Cardiac septum (tissue), 1 donor: ENCODE results near the gene RNF208. TPM values are rescaled to one million over a fixed set of nuclear protein-coding genes. Genes with fewer than 3 reads are reported as not detected.

Experiments
- DNase-seq: peaks from one replicate; pipeline ENCODE4 v3.0.0-alpha.2; 2020; ENCODE audit warnings: low spot score
- intact Hi-C: fragments of 100-400 bp; cut with DNase I; formaldehyde crosslinking; loops from one replicate; pipeline ENCODE4 v1.14.0; 2022
- total RNA-seq: library from RNA; stranded (reverse); fragmentation: NEBNext Ultra II Directional; extraction: Animal tissue kit (Norgen Biotek cat#: 25700); gene quantifications from one replicate; pipeline ENCODE4 v1.2.1, GENCODE V29; 2021
- donor health status: DM: no; HTN: no; CAD: no.

Gene RNF208
- total RNA-seq, 1 donor from 2014 or later = 22.2 TPM

DNA sequence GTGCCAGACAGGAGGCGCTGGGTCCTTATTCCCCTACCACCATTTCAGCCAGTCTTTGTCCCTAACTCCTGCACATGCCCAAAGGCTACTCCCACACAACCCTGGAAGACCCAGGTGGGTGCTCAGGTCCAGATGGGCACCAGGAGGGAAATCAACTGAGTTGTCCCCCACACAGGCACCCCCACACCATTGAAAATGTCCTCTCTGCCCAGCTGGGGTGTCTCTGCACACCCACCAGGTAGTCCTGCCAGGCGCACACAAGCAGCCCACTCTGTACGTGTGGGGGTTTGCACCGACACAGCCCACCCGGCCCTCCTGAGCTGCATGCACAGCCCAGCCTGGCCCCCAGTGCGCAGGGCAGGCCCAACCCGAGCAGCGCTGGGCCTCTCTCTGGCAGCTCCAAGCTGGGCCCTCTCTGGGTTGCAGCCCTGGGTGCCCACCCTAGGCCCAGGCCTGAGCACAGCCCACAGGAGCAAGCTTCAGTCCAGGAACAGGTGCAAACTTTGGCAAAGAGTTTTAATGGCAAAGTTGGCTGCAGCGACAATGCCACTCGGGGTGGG lies 2.2 kb downstream of the RNF208 start:
- no peak for DNase-seq
- intact Hi-C loops = no loop called here

DNA sequence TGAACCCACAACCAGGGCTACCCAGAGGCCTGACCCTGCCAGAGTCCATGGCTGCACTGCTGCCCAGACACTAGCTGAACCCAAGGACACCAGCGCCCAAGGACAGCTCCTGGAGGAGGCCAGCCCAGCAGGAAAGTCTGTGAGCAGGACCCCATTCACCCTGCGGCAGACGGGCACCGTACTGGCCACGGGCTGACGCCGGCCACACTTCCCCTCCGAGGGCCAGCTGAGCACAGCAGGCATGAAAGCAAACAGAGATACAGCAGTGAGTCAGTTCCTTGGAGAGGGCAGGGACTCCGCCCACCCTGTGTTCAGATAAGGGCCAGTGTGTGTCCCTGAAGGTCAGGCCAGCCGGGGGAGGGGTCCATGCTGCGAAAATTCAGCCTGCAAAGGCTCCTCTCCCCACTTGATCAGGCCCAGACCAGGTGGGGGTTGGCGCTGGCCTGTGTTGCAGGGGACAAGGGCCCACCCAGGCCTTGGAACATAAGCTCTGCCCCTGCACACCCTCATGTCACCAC lies 3.2 kb downstream of the RNF208 start:
- DNase-seq = peak; percentile 80
- intact Hi-C loops = no loop called here

DNA sequence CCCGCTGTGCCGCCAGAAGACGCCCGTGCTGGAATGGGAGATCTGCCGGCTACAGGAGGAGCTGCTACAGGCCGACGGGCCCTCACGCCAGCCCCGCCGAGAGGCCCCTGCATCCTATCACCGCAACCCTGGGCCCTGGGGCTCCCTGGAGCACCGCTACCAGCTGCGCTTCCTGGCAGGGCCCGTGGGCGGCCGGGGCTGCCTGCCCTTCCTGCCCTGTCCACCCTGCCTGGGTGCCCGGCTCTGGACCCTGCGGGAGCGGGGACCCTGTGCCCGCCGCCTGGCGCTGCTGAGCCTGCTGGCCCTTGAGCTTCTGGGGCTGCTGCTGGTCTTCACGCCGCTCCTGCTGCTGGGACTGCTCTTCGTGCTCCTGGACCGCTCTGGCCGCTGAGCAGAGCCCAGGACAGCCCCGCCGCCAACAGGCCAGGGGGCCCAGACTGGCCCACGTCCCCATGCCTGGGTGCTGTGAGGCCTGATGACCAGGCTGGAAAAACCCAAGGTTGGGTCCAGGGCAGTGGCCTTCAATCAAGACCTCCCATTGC lies 3.8 kb downstream of the RNF208 start:
- intact Hi-C loops = no loop called here
- no peak for DNase-seq

DNA sequence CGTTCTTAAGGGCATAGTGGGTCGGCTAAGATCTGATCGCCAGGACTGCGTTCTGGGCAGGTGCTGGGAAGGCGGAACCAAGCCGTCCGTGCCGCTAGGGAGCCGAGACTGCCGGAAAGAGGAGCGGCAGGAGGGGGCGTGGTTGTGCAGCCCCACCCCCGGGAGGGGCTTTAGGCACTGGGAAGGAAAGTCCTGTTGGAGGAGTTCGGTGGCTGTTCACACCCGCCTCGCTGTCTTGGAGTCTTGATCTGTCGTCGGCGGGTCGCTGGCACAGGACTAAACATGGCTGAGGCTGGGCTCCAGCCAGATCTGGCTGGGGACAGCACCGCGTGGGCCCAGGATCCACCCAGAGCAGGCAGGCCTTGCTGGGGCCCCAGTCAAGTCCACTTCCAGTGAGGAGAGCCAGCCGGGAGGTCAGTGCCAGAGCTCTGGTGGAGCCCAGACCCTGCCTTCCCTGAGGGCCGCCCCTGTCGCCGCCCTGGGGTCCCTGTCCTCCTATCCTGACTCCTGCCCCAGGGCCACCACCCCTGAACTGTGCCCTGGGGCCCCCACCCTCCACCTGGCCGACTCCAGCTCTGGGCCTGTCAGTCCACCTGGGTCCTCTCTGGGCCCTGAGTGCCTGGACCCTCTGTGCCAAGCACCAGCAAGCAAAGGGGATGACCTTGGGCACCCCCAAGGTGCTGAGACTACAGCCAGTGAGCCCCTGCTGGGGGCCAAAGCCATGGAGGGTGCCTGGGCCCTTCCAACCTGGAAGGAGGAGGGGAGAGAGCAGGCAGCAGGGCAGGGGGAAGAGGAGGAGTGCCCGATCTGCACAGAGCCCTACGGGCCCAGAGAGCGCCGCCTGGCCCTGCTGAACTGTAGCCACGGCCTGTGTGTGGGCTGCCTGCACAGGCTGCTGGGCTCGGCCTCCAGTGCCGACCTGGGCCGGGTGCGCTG lies 4.5 kb downstream of the RNF208 start:
- intact Hi-C loops = no loop called here
- no peak for DNase-seq

DNA sequence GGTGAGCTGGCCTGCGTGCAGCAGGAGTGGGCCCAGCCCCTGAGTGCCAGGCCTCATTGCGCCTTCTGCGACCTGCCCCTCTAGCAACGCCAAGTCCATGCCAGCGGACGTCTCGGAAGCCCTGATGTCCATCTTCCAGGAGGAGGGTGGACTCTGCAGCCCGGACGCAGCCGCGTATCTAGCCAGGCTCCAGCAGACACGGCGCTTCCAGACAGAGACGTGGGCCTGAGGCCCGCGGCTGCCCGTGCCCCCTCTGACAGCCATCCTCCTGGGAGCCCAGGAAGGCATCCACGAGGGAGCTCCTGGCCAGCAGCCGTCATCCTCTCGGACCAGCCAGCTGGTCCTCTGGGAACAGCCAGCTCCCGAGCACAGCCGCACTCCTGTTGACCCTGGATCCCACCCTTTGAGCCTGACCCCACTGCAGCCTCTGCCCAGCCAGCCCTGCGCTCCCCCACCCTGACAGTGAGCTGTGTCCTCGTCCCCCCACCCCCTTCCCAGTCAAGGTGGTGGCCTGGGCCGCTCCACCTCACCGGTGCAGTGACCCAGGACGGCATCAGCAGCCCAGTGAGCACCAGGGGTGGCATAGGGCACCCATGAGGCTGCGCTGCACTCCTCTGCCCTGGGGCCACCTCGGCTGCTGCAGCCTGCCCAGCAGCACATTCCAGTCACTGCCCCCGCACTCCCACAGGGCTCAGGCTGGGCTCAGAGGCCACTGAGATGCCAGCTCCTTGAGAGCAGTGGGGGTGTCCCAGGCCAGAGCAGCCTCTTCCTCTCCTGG lies 5.7 kb downstream of the RNF208 start:
- no peak for DNase-seq
- intact Hi-C loops = no loop called here

DNA sequence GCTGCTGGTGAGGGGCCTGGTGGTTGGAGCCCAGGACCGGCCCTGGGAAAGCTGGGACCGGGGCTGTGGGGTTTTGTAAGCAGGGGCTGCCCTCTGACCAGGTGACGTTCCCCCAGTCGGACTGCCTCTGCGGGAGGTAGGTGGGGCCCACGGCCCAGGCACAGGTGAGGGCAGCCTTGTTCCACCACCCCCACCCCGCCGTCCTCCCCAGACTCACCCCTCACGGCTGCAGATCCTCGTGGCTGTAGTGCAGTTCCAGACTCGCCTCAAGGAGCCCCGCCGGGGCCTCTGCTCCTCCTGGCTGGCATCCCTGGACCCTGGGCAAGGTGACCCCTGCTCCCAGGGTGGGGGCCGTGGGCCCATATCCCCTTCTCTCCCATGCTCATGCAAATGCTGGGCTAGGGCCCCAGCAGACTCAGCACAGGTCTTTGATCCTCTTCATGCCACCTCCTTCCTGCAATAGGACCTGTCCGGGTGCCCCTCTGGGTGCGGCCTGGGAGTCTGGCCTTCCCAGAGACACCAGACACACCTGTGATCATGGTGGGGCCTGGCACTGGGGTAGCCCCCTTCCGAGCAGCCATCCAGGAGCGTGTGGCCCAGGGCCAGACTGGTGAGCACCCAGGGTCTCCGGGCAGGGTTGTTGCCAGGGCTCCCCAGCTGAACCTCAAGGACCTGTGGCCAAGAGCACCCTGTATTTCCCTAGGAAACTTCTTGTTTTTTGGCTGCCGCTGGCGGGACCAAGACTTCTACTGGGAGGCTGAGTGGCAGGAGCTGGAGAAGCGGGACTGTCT lies 6.6 kb downstream of the RNF208 start:
- intact Hi-C loops = no loop called here
- no peak for DNase-seq

DNA sequence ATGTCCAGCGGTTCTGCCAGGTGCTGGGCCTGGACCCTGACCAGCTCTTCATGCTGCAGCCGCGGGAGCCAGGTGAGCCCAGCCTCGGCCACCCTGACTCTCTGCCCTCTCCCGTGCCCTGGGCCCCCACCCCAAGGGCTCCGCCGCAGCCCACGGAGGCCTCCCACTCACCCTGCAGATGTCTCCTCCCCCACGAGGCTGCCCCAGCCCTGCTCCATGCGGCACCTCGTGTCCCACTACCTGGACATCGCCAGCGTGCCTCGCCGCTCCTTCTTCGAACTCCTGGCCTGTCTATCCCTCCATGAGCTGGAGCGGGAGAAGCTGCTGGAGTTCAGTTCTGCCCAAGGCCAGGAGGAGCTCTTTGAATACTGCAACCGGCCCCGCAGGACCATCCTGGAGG lies 7.4 kb downstream of the RNF208 start:
- intact Hi-C loops = no loop called here
- DNase-seq = no peak

DNA sequence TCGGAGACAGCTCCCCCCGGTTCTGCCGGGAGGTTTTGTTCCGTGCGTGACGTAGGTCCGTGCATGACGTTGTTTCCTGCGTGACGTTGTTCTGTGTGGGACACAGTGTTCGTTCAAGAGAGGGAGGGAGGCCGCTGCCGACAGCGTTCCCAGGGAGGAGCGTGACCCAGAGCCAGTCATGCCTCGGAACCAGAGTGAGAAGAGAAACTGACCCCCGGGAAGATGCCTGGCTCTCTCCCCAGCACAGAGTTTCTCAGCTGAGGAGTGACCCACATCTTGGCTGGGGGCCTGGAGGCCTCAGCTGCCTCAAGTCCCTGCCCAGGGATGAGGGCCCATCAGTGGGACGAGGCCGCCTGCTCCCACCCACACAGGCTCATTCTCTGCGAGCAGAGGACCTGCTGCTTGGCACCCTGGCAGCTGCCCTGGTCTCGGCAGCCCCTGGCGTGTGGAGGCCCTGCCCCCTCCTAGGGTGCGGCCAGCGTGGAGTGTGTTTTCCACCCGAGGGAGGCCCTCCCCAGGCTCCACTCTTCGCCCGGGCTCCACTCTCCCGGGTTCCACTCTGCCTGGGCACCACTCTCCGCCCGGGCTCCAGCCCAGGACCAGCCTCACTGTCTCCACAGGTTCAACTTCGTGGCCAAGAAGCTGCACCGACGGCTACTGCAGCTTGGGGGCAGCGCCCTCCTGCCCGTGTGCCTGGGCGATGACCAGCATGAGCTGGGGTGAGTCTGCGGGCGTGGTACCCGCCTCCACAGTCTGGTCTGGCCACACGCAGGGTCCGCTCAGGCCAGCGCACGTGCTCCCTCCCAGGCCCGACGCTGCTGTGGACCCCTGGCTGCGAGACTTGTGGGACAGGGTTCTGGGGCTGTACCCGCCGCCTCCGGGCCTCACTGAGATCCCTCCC lies 8.6 kb downstream of the RNF208 start:
- intact Hi-C loops = no loop called here
- DNase-seq = no peak

DNA sequence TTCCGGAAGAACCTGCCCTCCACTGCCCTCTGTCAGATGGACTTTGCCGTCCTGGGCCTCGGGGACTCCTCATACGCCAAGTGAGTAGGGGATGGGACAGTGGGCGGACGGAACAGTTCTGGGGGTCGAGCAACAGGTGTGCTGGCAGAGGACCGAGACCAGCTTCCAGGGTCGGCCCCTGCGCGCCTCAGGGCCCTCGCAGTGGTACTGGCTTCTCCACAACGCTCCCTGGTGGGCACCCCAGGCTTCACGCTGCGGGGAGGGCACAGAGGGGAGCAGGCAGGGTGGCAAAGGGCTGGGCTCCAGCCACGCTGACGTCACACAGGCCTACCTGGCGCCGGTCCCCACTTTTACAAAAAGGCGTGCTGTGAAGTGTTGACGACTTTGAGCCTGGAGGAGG lies 9.5 kb downstream of the RNF208 start:
- no peak for DNase-seq
- intact Hi-C loops = no loop called here

DNA sequence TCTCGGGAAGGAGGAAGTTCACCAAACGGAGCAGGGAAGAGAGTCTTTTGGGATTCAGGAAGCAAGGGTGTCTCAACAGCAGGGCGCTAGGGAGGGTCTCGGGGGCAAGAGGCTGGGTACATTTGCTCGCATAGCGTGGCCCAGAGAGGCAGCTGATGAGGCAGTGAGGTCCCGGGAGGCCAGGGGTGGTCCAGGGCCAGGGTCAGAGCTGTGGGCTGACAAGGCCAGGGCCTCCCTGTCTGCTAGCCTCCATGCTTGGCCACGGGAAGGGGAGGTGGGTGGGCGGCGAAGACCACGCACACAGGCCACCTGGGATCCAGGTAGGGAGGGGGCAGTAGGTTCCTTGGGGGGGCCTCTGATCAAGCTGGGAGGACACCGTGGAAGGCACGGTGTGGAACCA lies 10.5 kb downstream of the RNF208 start:
- intact Hi-C loops = no loop called here
- DNase-seq = no peak

DNA sequence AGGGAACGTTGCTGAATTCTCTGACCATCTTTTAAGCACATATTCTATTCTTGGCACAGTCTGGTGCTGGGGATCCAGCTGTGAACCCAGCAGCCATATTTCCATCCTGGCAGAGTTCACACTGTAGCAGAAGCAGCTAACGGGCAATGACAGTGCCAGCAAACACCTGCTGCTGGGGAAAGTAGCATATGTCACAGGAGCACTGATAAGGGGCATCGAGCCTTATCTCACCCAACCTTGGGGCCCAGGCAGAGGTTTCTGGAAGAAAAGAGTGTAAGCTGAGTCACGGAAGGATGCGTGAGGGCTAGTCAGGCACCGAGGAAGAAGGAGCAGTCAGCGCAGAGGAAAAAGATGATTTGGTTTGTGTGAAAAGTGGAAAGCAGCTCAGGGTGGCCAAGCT lies 15.4 kb downstream of the RNF208 start:
- no peak for DNase-seq
- intact Hi-C loops = no loop called here

DNA sequence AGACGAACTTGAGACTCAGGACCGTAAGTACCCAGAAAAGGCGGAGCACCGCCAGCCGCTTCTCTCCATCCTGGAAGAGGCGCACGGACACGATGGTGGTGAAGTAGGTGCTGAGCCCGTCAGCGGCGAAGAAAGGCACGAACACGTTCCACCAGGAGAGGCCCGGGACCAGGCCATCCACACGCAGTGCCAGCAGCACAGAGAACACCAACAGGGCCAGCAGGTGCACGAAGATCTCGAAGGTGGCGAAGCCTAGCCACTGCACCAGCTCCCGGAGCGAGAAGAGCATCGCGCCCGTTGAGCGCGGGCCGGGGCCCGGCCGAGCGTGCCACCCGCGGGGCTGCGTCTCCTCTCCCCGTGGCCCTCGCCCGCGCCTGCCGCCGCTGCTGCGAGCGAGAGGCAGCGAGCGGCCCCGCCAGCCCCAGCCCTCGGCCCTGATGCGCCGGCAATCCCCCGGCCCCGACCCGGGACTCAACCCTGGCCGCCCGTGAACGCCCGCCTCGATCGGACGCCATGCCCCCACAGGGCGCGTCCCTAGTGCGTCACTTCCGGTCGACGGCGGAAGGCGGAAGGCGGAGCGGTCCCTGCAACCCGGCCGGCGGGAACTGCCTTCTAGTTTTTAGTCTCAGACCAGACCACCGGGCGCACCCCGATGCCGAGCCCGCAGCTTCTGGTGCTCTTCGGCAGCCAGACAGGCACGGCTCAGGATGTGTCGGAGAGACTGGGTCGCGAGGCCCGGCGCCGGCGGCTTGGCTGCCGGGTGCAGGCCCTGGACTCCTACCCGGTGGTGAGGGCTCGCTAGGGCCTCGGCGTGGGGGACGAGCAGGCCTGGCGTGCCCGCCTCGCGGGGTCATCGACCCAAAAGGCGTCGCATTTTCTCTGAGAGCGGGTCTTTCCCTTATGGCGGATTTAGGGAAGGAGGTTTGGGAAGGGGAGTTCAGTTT lies 16.6 kb downstream of the RNF208 start, which contains the start of the genes NDOR1 and TMEM203:
Gene NDOR1, plus strand, starts transcription at position 575 of the 944 bp plus-strand sequence. Its CDS starts 78 bp downstream, at position 653.
Gene TMEM203, minus strand, starts transcription at position 523 of the 944 bp plus-strand sequence. Its CDS starts 234 bp downstream, at position 289.
- intact Hi-C loops = loop anchor here (2.0 kb wide), 1 partner anchor 17 kb away; the partner anchor contains the start of genes ANAPC2 and SSNA1
- DNase-seq = peak; percentile 97

DNA sequence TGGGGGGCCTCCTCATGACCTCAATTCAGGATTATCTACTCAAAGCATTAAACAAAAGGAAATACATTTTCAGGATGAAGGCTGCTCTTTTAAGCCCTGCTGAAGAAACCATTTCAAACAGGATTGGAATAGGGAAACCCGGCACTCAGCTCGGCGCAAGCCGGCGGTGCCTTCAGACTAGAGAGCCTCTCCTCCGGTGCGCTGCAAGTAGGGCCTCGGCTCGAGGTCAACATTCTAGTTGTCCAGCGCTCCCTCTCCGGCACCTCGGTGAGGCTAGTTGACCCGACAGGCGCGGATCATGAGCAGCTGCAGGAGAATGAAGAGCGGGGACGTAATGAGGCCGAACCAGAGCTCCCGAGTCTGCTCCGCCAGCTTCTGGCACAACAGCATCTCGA lies 17.3 kb downstream of the RNF208 start:
- DNase-seq = no peak
- intact Hi-C loops = loop anchor here (2.0 kb wide), 1 partner anchor 16 kb away; the partner anchor contains the start of genes ANAPC2 and SSNA1

DNA sequence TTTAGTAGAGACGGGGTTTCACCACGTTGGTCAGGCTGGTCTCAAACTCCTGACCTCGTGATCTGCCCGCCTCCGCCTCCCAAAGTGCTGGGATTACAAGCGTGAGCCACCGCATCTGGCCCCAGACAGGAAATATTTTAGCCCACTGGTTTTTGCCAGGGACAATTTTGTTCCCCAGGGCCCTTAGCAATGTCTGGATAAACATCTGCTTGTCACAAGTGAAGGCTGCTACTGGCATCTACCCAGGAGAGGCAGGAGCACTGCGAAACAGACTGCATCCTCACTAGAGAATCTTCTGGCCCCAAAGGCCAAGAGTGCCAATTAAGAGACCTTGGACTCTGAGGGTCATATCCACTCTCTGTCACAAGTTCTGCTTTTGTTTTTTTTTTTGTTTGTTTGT lies 19.1 kb downstream of the RNF208 start:
- intact Hi-C loops = no loop called here
- DNase-seq = no peak

DNA sequence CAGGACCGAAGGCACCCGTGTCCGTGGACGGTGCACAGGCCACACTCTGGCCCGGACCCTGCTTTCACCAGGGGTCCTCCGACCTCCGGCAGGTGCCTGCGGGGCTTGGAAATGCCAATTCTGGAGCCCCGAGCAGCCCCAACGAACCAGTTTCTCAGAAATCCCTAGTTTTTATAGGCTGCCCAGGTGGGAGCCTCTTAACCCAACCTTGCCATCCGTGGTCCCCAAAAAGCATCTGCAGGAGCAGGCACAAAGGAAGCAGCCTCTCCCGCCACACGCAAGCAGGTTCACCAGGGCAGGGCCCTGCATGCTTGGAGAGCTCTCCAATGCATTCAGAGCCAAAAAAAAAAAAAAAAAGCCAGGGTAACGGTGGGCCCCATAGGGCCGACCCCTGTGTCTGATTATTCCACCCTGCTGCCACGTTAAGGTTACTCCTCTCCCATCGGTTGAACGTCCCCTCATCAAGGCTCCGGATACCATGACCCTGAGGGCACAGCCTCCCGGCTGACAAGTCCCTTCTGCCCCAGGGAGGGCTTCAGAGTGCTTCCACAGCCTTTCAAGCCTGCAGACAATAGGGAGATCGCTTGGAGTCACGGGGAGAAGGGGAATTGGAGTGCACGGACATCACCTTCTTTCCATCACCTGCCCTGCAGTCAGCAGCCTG lies 20.7 kb downstream of the RNF208 start:
- intact Hi-C loops = loop anchor here (2.0 kb wide), 1 partner anchor 21 kb away; the partner anchor contains the start of gene RNF208
- DNase-seq = no peak
